Natural killer cell (primary cell): ENCODE data around the gene ALDH1B1. TPM values are rescaled to one million over a fixed set of nuclear protein-coding genes. Genes with fewer than 3 reads are reported as not detected.

Experiments used
- ATAC-seq, 3 donors: fragments of 150-1000 bp in 2 of 3; fragments of 200-7000 bp in 1 of 3; cut with Tn5 transposase; 1 replicate in 1 of 3; 2 replicates in 2 of 3; pipeline ENCODE4 v1.10.0; 2021; ENCODE audit warnings: mild to moderate bottlenecking in 2 of 3, moderate library complexity in 2 of 3
- DNase-seq, 2 donors: peaks; one replicate each; pipeline versions ENCODE4 v3.0.0 to v3.0.0-alpha.2; 2013 to 2021; ENCODE audit warnings: mixed read lengths in 1 of 2
- H3K27ac ChIP-seq: one replicate; pipeline ENCODE4 v1.5.1; 2013; ENCODE audit warnings: mild to moderate bottlenecking, low read length
- H3K27me3 ChIP-seq: one replicate; pipeline ENCODE4 v1.6.1; 2013; ENCODE audit warnings: low read length; ENCODE audit not compliant: control insufficient read depth, insufficient read depth
- H3K36me3 ChIP-seq: one replicate; pipeline ENCODE4 v1.6.1; 2013; ENCODE audit warnings: low read length; ENCODE audit not compliant: control insufficient read depth, insufficient read depth
- H3K4me1 ChIP-seq: one replicate; pipeline ENCODE4 v1.6.1; 2013; ENCODE audit warnings: low read length; ENCODE audit not compliant: control insufficient read depth, insufficient read depth
- H3K4me3 ChIP-seq: one replicate; pipeline ENCODE4 v1.5.1; 2013; ENCODE audit warnings: low read length
- H3K9me3 ChIP-seq: one replicate; pipeline ENCODE4 v1.6.1; 2013; ENCODE audit warnings: low read length; ENCODE audit not compliant: control insufficient read depth, insufficient read depth
- H3K27ac Mint-ChIP-seq, 2 donors: one replicate each; pipeline ENCODE4 v1.8.0; 2022; ENCODE audit warnings: mild to moderate bottlenecking in 2 of 2, mixed read lengths in 2 of 2, moderate library complexity in 1 of 2
- H3K27me3 Mint-ChIP-seq, 2 donors: one replicate each; pipeline ENCODE4 v1.8.0; 2022; ENCODE audit warnings: low read depth in 2 of 2, mixed read lengths in 2 of 2
- H3K36me3 Mint-ChIP-seq: one replicate; pipeline ENCODE4 v1.8.0; 2022; ENCODE audit warnings: mixed read lengths
- H3K4me1 Mint-ChIP-seq, 2 donors: one replicate each; pipeline ENCODE4 v1.8.0; 2022; ENCODE audit warnings: mixed read lengths in 2 of 2
- H3K4me3 Mint-ChIP-seq: one replicate; pipeline ENCODE4 v1.8.0; 2022; ENCODE audit warnings: mild to moderate bottlenecking, moderate library complexity, mixed read lengths
- H3K9me3 Mint-ChIP-seq, 2 donors: one replicate each; pipeline ENCODE4 v1.8.0; 2022; ENCODE audit warnings: mixed read lengths in 2 of 2
- CTCF ChIP-seq: fragments of 200-600 bp; IDR thresholded peaks from one replicate; pipeline ENCODE4 v1.8.0; 2022; ENCODE audit warnings: antibody characterized with exemption
- whole genome bisulfite sequencing: methylation state at CpG from one replicate; pipeline ENCODE4 v1.1.7; 2013; ENCODE audit warnings: missing lambda C conversion rate; ENCODE audit not compliant: insufficient coverage; 5-methylcytosine and 5-hydroxymethylcytosine counted together
- intact Hi-C: fragments of 100-400 bp; cut with micrococcal nuclease; formaldehyde crosslinking; loops from one replicate; pipeline ENCODE4 v1.14.2; 2022
- total RNA-seq, 4 donors: library from RNA; stranded (reverse); fragments of 120-200 nt in 1 of 4; gene quantifications; one replicate each; pipeline versions ENCODE4 v1.2.3 to v1.2.4, GENCODE V29; 2013 to 2022

ALDH1B1 gene
- total RNA-seq, 3 donors from 2014 or later (not counting 1 experiment from before 2014, with no cell fraction given): 2.5 to 5.3 (median 3.5) TPM

DNA sequence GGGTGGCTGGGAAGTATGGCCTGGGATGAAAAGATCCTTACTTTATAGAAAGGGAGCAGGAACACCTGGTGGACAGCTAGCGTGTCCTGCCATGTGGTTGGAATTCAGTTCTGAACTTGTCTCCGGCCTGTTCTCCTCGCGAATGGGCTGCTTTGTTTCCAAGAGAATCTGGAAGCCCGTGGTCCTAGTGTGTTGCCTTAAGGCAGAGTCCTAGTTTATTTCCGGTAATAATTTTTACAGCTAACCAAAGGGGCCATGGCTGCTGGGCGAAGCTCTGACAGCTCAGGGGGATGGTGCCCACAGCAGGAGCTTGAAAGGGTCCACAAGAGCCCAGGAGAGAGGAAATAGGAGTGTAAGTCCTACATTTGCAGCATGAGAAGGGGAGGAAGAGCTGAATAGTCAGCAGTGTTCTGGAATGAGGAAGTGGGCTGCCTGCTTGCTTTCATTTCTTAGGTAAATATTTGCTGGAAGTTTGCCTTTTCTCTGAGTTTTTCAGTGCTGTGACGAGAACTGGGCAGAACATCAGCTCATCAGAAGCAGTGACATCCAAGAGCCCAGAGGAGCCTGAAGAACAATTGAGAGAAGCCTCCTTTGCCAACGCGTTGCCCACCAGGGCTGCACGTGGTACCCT is 44.8 kb downstream of the ALDH1B1 start:
- no peaks in the 10 kb centered on the region for H3K9me3 Mint-ChIP-seq
- TF ChIP-seq CTCF: no peak

DNA sequence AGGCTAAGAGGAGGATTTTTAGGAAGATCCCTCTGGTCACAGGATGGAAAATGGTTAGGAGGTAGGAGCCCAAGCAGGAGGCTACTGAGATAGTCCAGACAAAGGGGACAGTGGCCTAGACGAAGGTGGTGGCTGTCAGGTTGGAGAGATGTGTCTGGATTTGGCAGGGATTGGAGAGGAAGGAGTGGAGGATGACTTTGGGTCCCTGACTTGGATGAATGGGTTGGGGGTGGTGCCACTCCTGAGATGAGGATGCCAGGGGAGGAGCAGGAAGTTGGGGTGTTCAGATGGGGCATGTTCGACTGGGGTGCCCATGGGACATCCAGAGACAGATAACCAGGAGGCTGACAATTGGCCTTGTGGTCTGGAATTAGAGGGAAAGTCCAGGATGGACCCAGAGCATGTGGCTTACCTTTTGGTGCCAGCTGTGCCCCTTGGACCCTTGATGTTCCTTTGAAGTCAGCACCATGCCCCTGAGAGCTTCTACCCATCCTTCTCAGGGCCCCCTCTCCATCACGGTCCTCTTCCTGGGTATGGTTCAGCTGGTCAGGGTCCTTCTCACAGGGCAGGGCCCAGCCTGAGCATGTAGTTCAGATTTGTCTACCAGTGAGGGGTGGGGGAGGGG is 46.9 kb downstream of the ALDH1B1 start:
- Mint-ChIP-seq H3K4me3 (no peak overlapping the region), H3K27me3 (peaks cover 15 to 38% of the 10 kb centered on the region in 2 donors), H3K36me3 (no peaks in the 10 kb centered on the region), H3K9me3 (no peaks in the 10 kb centered on the region), H3K4me1 (peaks cover 0 to 6% of the 10 kb centered on the region in 2 donors), H3K27ac (no peak overlapping the region)
- no peak for ATAC-seq
- Histone ChIP-seq H3K4me3 (no peak overlapping the region), H3K27me3 (no peaks in the 10 kb centered on the region), H3K27ac (no peak overlapping the region), H3K4me1 (no peaks in the 10 kb centered on the region), H3K36me3 (no peaks in the 10 kb centered on the region), H3K9me3 (no peaks in the 10 kb centered on the region)
- DNase-seq: no peak
- intact Hi-C loops: no loop called here
- WGBS: 52% methylated on average over 2 of the region's 3 CpGs
- no peak for TF ChIP-seq CTCF

More for the DNA sequence above, 44.8 kb downstream of the ALDH1B1 start:
- Histone ChIP-seq H3K4me3 (no peak overlapping the region), H3K27me3 (no peaks in the 10 kb centered on the region), H3K36me3 (no peaks in the 10 kb centered on the region), H3K27ac (no peak overlapping the region), H3K9me3 (no peaks in the 10 kb centered on the region), H3K4me1 (no peaks in the 10 kb centered on the region)
- Mint-ChIP-seq H3K4me1 (peaks cover 0 to 6% of the 10 kb centered on the region in 2 donors), H3K27me3 (peaks cover 15 to 34% of the 10 kb centered on the region in 2 donors), H3K4me3 (no peak overlapping the region), H3K36me3 (no peaks in the 10 kb centered on the region), H3K27ac (peak overlapping the region in 1 of 2 donors; percentile 17)
- ATAC-seq: no peak
- DNase-seq: no peak
- intact Hi-C loops: no loop called here
- 73% methylated on average over 11 of the region's 11 CpGs for WGBS

- no peaks in the 10 kb centered on the region for H3K4me1 ChIP-seq
- H3K4me3 ChIP-seq: no peak overlapping the region
- H3K27me3 ChIP-seq: no peaks in the 10 kb centered on the region
- no peaks in the 10 kb centered on the region for H3K36me3 ChIP-seq
- Mint-ChIP-seq H3K36me3 (no peaks in the 10 kb centered on the region), H3K27ac (no peak overlapping the region), H3K4me3 (no peak overlapping the region), H3K27me3 (peaks cover 17 to 38% of the 10 kb centered on the region in 2 donors), H3K9me3 (no peaks in the 10 kb centered on the region), H3K4me1 (peaks cover 0 to 6% of the 10 kb centered on the region in 2 donors)
- H3K27ac ChIP-seq: no peak overlapping the region
- DNase-seq (no peak), ATAC-seq (no peak)
- H3K9me3 ChIP-seq: no peaks in the 10 kb centered on the region
- WGBS: no CpG with 5 or more reads among the region's 1 CpG
- intact Hi-C loops: no loop called here
- no peak for TF ChIP-seq CTCF
Measured at GRCh38 chr9:38439916-38440301, 47.4 kb downstream of the ALDH1B1 start.
